CD14-positive monocyte (primary cell): ENCODE results near the gene UQCR10. TPM values are rescaled to one million over a fixed set of nuclear protein-coding genes. Genes with fewer than 3 reads are reported as not detected.

Experiments
- DNase-seq, 3 donors: peaks; one replicate each; pipeline ENCODE4 v3.0.0-alpha.2; 2011 to 2022
- H2AFZ ChIP-seq: 2 replicates; pipeline ENCODE4 v1.6.0; 2012; ENCODE audit warnings: mild to moderate bottlenecking, low read depth, low read length, inconsistent platforms; ENCODE audit not compliant: insufficient read depth, poor library complexity, severe bottlenecking
- H3K27ac ChIP-seq, 2 donors: 1 replicate in 1 of 2; 2 replicates in 1 of 2; pipeline ENCODE4 v1.5.1; 2012 to 2013; ENCODE audit warnings: low read length in 2 of 2, control low read depth in 1 of 2, inconsistent platforms in 1 of 2, low read depth in 1 of 2, mild to moderate bottlenecking in 1 of 2
- H3K27me3 ChIP-seq, 2 donors: one replicate each; pipeline versions ENCODE4 v1.6.0 to v1.6.1; 2011 to 2013; ENCODE audit warnings: low read length in 2 of 2; ENCODE audit not compliant: control insufficient read depth in 2 of 2, insufficient read depth in 2 of 2
- H3K36me3 ChIP-seq, 2 donors: replicated peaks in 1 of 2; 1 replicate in 1 of 2; 2 replicates in 1 of 2; pipeline versions ENCODE4 v1.5.1 to v1.6.1; 2012 to 2013; ENCODE audit warnings: low read length in 2 of 2, control low read depth in 1 of 2, inconsistent platforms in 1 of 2, mild to moderate bottlenecking in 1 of 2; ENCODE audit not compliant: insufficient read depth in 2 of 2, control insufficient read depth in 1 of 2
- H3K4me1 ChIP-seq, 2 donors: 1 replicate in 1 of 2; 2 replicates in 1 of 2; pipeline versions ENCODE4 v1.5.1 to v1.6.1; 2012 to 2013; ENCODE audit warnings: low read length in 2 of 2, control low read depth in 1 of 2, inconsistent platforms in 1 of 2, mild to moderate bottlenecking in 1 of 2, moderate library complexity in 1 of 2; ENCODE audit not compliant: insufficient read depth in 2 of 2, control insufficient read depth in 1 of 2
- H3K4me2 ChIP-seq: replicated peaks from 2 replicates; pipeline ENCODE3; 2012; ENCODE audit warnings: low read length, moderate library complexity, mild to moderate bottlenecking; ENCODE audit not compliant: poor library complexity, severe bottlenecking; ENCODE audit errors: extremely low read depth
- H3K4me3 ChIP-seq, 3 experiments: fragments of 200-600 bp in 1 of 3; sonication (generic) in 1 of 3; replicated peaks in 1 of 3; 1 replicate in 2 of 3; 2 replicates in 1 of 3; pipeline ENCODE4 v1.5.1; 2011 to 2013; ENCODE audit warnings: low read length in 3 of 3, mild to moderate bottlenecking in 3 of 3, control low read depth in 2 of 3, low read depth in 2 of 3, inconsistent platforms in 1 of 3, moderate library complexity in 1 of 3
- H3K79me2 ChIP-seq: 2 replicates; pipeline ENCODE4 v1.6.0; 2012; ENCODE audit warnings: mild to moderate bottlenecking, control low read depth, inconsistent platforms, low read length, moderate library complexity; ENCODE audit not compliant: insufficient read depth
- H3K9ac ChIP-seq: 2 replicates; pipeline ENCODE4 v1.6.0; 2017; ENCODE audit warnings: low read length, mild to moderate bottlenecking; ENCODE audit not compliant: insufficient read depth, poor library complexity, severe bottlenecking
- H3K9me3 ChIP-seq, 2 donors: replicated peaks in 1 of 2; 1 replicate in 1 of 2; 2 replicates in 1 of 2; pipeline versions ENCODE4 v1.5.1 to v1.6.1; 2012 to 2013; ENCODE audit warnings: low read length in 2 of 2, control low read depth in 1 of 2; ENCODE audit not compliant: control insufficient read depth in 1 of 2, insufficient read depth in 1 of 2
- H4K20me1 ChIP-seq: 2 replicates; pipeline ENCODE4 v1.6.0; 2012; ENCODE audit warnings: mild to moderate bottlenecking, low read length, control low read depth, moderate library complexity; ENCODE audit not compliant: insufficient read depth
- H3K27ac Mint-ChIP-seq, 7 donors: one replicate each; pipeline ENCODE4 v1.8.0; 2020; ENCODE audit warnings: mild to moderate bottlenecking in 7 of 7, mixed read lengths in 7 of 7, moderate library complexity in 6 of 7, inconsistent platforms in 2 of 7
- H3K27me3 Mint-ChIP-seq, 3 donors: one replicate each; pipeline ENCODE4 v1.8.0; 2021 to 2022; ENCODE audit warnings: low read depth in 3 of 3, mild to moderate bottlenecking in 3 of 3, mixed read lengths in 3 of 3, moderate library complexity in 3 of 3, inconsistent platforms in 1 of 3
- H3K36me3 Mint-ChIP-seq, 2 donors: one replicate each; pipeline ENCODE4 v1.8.0; 2020; ENCODE audit warnings: mixed read lengths in 2 of 2, inconsistent platforms in 1 of 2, mild to moderate bottlenecking in 1 of 2
- H3K4me1 Mint-ChIP-seq: one replicate; pipeline ENCODE4 v1.8.0; 2020; ENCODE audit warnings: mild to moderate bottlenecking, mixed read lengths
- H3K4me3 Mint-ChIP-seq, 2 donors: one replicate each; pipeline ENCODE4 v1.8.0; 2020; ENCODE audit warnings: mild to moderate bottlenecking in 2 of 2, mixed read lengths in 2 of 2, moderate library complexity in 1 of 2
- H3K9me3 Mint-ChIP-seq, 7 donors: one replicate each; pipeline ENCODE4 v1.8.0; 2020 to 2022; ENCODE audit warnings: mixed read lengths in 7 of 7, mild to moderate bottlenecking in 6 of 7, moderate library complexity in 6 of 7, inconsistent platforms in 2 of 7
- CTCF ChIP-seq: fragments of 200-600 bp; IDR thresholded peaks from one replicate; pipeline ENCODE4 v1.8.0; 2022; ENCODE audit warnings: antibody characterized with exemption, mild to moderate bottlenecking
- WGBS: methylation state at CpG from one replicate; pipeline ENCODE4 v1.1.5; 2013; ENCODE audit warnings: missing lambda C conversion rate; ENCODE audit not compliant: insufficient coverage; 5-methylcytosine and 5-hydroxymethylcytosine counted together
- intact Hi-C, 2 donors: fragments of 100-400 bp; cut with micrococcal nuclease; formaldehyde crosslinking; loops; one replicate each; pipeline versions ENCODE4 v1.15.0 to v1.15.1; 2023
- polyA plus RNA-seq, 3 donors: library from polyadenylated mRNA; depleted of rRNA in 1 of 3; unstranded in 2 of 3; stranded (reverse) in 1 of 3; fragments of 300-500 nt in 2 of 3; fragments of >200 nt in 1 of 3; fragmentation: Illumina TruSeq in 2 of 3; gene quantifications; 1 replicate in 2 of 3; 2 replicates in 1 of 3; pipeline ENCODE4 v1.2.3, GENCODE V29; 2012 to 2021

UQCR10 gene
- polyA plus RNA-seq, 3 donors: 99.0 to 314 (median 287) TPM

DNA sequence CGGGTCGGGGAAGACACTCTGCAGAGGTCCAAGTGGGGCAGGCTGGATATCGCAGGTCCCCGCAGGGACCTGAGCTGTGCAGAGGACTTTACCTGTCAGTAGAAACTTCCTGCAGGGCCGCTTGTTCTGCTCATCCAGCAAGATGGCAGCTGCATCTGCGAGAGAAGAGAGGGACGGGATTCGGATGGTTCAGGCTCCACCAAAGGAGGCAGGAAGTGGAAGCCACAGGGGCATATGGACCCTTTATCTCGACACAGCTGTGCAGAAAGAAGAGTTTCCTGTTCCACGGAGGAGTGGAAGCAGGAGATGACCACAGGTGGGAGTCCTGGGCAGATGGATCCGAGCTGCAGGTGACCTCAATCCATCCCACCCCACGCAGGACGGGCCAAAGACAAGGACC, 24.8 kb upstream of the UQCR10 start:
- Histone ChIP-seq H3K9ac (no peak overlapping the region), H3K79me2 (no peaks in the 10 kb centered on the region), H3K36me3 (peaks cover 59 to 78% of the 10 kb centered on the region in 2 donors), H2AFZ (no peak overlapping the region), H3K4me2 (no peak overlapping the region), H3K27ac (no peak overlapping the region), H3K4me3 (no peak overlapping the region), H3K4me1 (no peaks in the 10 kb centered on the region), H4K20me1 (no peaks in the 10 kb centered on the region), H3K27me3 (no peaks in the 10 kb centered on the region), H3K9me3 (no peaks in the 10 kb centered on the region)
- no peak overlapping the region for H3K4me3 Mint-ChIP-seq
- H3K4me1 Mint-ChIP-seq: no peaks in the 10 kb centered on the region
- 46% methylated on average over 13 of the region's 13 CpGs for WGBS
- DNase-seq: no peak
- intact Hi-C loops: no loop called here
- H3K27me3 Mint-ChIP-seq: peaks cover 0 to 1% (median 0%) of the 10 kb centered on the region in 3 donors
- H3K27ac Mint-ChIP-seq: no peak overlapping the region
- TF ChIP-seq CTCF: no peak
- peaks cover 0 to 2% (median 0%) of the 10 kb centered on the region in 7 donors for H3K9me3 Mint-ChIP-seq
- peaks cover 62 to 87% of the 10 kb centered on the region in 2 donors for H3K36me3 Mint-ChIP-seq

GRCh38 chr22:29744902-29745301, 22.3 kb upstream of the UQCR10 start:
- H3K27me3 Mint-ChIP-seq: no peaks in the 10 kb centered on the region
- TF ChIP-seq CTCF: no peak
- no peak overlapping the region for H3K4me3 Mint-ChIP-seq
- no peaks in the 10 kb centered on the region for H4K20me1 ChIP-seq
- H3K36me3 Mint-ChIP-seq: peaks cover 58 to 81% of the 10 kb centered on the region in 2 donors
- intact Hi-C loops: no loop called here
- no peaks in the 10 kb centered on the region for H3K9me3 Mint-ChIP-seq
- H3K27ac Mint-ChIP-seq: peak overlapping the region in 2 of 7 donors; percentile 25 to 35
- H2AFZ ChIP-seq: no peak overlapping the region
- H3K27ac ChIP-seq: no peak overlapping the region
- no peaks in the 10 kb centered on the region for H3K9me3 ChIP-seq
- no peak overlapping the region for H3K4me2 ChIP-seq
- no peak for DNase-seq
- peaks cover 59 to 77% of the 10 kb centered on the region in 2 donors for H3K36me3 ChIP-seq
- H3K4me1 Mint-ChIP-seq: no peaks in the 10 kb centered on the region
- H3K4me1 ChIP-seq: no peaks in the 10 kb centered on the region
- no peaks in the 10 kb centered on the region for H3K27me3 ChIP-seq
- WGBS: 100% methylated on average over 7 of the region's 8 CpGs
- H3K9ac ChIP-seq: no peak overlapping the region
- no peaks in the 10 kb centered on the region for H3K79me2 ChIP-seq
- H3K4me3 ChIP-seq: no peak overlapping the region
